Activated naive CD4-positive, alpha-beta T cell (primary cell): ENCODE results near the gene CSF2RB.
"Not testable (repeated sequence)": the region's sequence is repeated elsewhere in the genome, so short reads cannot be mapped to it uniquely, and the experiment has no call there.

Source experiments
- DNase-seq, 4 experiments: peaks; one replicate each; lab custom pipeline; 2025; lab: John Stamatoyannopoulos, UW

CSF2RB gene

DNA sequence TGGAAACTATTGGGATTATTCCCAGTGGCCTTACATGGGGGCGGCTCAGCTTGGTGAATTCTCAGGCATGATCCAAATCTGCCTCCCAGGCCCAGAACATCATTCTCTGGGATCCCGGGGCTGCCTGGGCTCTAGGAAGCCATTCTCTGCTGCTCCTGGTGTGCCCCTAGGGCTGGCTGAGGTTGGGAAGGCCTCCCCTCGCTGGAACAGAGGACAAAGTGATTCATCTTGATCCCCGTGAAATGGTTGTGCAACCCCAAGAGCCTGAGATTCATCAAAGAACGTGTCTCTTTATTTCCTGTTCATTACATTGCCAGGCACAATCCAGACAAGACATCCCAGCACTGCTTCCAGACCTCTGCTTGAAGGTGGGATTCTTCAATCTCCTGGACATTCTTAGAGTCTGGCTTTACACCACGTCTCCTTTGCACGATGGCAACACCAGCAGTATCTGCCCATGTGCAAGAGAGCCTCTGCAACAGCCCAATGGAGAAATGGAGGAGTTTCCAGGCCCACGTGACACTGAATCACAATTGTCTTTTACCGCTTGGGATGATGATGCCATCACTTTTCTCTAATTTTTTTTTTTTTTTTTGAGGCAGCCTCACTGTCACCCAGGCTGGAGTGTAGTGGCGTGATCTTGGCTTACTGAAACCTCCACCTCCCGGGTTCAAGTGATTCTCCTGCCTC lies 53.6 kb downstream of the CSF2RB start:
- no peak for DNase-seq

DNA sequence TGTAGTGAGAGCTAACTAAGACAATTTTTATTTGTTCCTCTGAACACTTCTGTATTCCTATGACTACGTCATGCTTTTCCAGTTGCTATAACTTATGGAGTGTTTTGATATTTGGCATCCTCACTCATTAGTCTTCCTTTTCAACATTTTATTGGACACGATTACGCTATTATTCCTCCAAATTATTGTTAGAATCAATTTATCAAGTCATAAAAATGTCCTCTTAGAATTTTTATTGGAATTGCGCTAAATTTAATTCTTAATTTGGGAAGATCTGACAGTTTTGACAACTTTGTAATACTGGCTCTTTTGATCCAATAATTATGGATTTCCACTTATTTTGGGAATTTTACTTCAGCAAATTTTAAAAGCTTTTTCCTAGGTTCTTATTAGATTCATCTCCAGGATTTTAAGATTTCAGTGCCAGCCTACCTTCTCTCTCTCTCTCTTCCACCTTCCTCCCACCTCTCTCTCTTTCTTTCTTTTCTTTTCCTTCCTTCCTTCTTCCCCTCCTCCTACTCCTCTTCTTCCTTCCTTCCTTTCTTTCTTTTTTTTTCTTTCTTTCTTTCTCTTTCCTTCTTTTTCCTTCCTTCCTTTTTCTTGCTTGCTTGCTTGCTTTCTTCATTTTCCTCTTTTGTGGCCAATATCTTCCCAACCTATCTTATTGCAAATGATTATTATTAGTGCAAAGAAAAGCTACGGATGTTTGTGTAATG lies 55.0 kb downstream of the CSF2RB start:
- no peak for DNase-seq

DNA sequence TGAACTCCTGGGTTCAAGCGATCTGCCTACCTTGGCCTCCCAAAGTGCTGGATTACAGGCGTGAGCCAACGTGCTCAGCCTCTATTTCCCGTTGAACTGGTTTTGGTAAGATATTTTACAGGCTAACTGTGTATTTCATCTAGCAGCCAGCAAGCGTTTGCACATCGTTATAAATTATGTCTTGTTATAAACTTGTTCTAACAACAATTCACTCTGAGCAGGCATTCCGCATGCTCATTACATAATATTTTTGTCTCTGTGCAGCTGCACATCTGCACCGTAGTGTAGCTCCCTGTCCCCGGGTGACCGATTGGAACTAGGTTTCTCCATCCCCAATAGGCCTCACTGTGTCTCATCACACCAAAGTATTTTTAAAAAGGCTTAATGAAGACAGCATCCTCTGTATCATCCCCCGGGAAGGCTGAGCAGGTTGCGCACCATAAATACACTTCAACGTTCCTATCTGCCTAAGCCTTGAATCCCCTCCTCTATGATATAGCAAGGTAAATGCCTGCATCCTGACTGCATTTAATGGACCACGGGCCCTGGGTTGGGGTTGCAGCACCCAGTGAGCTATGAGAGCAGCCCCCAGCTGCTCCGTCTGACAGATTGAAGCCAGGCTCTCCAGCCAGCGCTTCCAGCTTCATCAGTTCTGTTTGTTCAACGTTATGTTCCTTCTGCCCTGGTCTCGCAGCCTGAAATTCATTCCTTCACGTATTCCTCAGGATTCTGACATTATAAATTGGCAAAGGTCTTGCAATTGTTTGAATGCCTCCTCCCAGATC lies 58.1 kb downstream of the CSF2RB start:
- no peak for DNase-seq

DNA sequence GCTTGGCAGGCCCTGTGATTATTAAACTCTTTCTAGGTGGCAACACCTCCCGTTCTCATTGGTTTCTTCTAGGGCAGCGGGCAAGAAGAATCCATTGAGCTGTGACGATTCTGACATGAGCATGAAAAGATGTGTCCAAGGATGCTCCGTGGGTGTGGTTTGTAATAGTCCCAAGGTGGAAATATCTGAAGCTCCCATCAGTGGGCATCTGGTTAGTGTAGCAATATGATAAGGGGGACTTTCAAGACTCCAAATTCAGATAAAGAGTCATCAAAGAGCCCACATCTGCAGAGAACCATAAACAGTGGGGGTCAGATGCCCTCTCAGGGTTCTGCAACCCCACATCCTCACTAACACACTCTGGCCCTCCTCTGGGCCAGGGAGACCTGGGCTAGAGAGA lies 63.2 kb downstream of the CSF2RB start:
- no peak for DNase-seq

DNA sequence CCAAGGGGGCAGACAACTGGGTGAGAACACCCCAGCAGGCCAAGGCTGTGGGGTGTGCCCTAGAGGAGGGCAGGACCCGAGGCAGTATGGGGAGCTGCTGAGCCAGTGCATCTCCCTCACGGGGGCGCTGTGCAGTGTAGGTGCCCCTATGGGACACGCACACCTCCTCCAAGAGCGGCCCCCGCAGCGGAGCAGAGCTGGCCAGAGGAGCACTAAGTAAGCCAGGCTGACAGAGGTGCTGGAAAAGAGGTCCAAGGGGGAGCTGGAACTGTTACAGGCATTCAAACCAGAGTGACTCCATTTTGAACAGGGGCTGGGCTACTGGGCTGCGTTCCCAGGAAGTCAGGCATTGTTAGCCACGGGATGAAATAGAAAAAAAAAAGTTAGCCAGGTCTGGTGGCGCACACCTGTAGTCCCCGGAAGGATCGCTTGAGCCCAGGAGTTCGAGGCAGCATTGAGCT lies 64.0 kb downstream of the CSF2RB start:
- DNase-seq = peak; percentile 39 to 74 (median 60)

DNA sequence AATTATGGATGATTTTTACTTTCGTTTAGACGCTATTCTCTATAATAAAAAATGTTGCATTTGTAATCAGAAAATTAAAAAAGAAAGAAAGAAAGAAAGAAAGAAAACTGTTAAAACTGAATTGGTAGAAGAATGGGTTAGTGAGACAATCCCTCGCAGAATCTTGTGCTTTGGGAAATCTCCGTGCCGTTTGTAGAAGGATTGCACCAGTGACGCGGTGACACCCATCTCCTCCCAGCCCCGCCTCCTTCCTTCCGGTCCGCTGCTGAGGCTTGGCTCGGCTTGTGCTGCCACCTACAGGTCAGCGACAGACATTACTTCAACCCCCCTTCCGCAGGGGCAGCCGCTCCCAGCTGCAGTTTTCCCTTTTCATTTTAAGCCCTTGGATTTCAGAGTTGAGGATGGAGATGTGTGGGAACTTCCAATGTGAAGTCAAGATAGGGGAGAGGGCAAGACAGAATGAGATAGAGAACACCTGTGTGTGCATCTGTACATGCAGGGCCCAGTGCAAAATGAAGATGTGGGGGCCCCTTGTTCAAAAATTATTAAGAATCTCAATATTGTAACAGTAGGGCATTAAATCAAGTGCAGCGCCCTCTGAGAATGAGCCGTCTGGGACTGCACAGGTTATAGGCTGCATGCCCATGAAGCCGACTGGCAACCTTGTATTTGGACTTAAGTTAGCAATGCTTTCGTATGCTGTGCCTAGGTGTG lies 64.7 kb downstream of the CSF2RB start:
- peak; percentile 71 to 86 (median 74) for DNase-seq

DNA sequence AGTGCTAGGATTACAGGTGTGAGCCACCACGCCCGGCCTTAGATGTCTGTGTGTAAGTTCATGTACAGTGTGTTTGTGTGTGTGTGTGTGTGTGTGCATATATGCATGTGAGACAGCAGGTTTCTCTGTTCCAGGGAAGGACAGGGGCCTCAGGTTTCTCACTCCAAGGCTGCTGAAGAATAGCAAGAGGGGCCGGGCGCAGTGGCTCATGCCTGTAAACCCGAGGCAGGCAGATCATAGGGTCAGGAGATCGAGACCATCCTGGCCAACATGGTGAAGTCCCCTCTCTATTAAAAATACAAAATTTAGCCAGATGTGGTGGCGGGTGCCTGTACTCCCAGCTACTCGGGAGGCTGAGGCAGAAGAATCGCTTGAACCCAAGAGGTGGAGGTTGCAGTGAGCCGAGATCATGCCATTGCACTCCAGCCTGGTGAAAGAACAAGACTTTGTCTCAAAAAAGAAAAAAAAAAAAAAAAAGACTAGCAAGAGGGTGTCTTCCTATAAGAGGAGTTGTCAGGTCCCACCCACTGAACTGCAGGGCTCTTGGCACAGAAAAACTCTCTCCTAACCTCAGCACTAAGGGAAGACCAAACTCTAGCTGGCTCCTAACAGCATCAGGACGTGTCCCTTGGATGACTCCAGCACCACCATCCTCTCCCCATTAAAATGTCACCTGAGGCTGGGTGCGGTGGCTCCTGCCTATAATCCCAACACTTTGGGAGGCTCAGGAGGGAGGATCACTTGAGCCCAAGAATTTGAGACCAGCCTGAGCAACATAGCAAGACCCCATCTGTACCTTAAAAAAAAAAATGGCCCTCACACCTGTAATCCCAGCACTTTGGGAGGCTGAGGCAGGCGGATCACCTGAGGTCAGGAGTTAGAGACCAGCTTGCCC lies 65.8 kb downstream of the CSF2RB start:
- no peak for DNase-seq

DNA sequence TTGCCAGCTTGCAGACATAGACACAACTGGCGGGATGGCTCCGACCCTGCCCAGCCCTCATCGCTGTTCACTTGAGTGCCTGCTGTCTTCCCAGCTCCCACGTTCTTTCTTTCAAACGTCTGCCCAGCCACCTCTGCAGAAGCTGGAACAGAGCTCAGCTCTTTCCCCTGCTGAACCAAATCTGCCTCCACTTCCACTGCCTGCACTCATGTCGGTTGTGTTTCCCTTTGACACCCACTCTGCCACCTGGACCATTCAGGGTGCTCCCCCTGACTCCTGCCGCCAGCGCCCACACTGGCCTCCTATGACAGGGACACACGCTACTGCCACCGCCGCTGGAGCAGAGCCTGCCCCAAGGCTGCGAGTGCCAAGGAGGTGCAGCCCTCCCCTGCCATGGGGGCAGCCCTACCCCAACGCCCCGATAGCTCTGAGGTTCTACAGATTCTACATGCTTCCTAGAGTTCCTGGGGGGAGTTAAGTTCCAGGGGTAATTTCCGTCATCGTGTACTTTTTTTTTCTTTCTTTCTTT lies 67.9 kb downstream of the CSF2RB start:
- DNase-seq = no peak

DNA sequence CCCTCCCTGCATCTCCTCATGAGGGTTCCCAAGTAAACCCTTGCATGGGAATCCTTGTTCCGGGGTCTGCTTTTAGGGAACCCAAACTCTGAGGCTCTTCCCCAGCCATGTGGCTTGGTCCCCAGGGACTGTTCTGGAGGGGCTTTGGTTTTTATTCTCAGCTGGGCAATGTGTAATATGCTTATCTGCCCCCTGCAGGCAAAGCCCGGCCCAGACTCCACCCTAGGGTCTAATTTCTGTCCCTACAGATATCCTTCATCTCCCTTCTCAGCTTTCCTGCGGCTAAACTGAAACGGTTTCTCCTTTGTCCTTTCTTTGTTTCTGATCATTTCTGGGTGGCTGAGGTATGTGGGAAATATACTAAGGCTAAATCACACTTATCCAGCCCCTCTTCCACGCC lies 68.7 kb downstream of the CSF2RB start:
- no peak for DNase-seq

DNA sequence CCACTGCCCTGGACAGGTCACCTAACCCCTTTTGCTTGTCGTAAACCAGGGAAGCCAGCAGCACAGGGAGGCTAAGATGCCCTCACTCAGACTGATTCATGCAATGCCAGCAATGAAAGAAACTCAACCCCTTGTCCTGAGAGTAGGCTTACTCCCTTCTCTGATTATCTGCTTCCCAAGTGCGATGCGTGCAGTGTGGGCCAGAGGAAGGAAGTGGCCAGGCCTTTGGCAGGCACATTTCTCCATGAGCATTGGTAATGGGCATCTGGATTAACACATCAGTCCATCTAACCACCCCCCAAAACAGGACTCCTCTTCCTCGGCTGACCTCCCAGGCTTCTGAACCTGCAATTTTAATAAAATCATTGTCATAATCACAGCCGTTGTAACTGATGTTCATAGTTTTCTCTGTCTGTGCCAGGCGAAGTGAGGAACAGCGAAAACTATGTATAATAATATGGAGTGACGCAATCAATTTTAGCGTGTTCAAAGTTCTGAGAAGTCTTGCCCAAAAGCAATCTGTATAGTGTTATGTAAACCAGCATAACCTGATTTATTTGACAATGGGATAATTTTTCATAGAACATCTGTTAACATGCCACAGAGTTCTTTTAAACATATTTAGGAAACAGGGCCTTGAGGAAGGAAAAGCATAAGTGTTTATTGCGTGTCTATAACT lies 71.9 kb downstream of the CSF2RB start:
- DNase-seq = no peak

DNA sequence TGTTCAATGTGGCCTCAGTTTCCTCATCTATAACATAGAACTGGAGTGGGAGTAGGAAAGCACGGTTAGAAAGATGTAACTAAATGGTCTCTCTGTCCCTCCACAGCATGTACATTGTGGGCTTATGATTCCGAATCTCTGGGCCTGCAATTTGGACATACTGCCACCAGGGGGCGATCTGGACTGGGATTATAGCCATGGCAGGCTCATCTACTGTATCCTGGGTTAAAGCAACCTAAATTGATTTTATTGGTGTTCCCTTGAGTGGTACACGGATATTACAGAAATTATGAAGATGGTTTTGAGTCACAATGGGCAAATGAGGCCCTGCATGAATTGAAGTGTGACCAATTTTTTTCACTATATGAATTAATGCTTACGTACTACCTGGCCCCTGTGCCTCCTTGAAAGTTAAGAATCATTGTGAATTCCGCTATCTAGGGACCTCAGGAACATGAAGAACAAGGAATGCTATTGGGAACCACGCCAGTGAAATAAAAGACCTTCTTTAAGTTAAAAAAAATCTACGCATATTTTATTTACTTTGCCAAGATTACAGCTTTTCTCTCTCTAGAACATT lies 72.9 kb downstream of the CSF2RB start:
- DNase-seq = no peak

DNA sequence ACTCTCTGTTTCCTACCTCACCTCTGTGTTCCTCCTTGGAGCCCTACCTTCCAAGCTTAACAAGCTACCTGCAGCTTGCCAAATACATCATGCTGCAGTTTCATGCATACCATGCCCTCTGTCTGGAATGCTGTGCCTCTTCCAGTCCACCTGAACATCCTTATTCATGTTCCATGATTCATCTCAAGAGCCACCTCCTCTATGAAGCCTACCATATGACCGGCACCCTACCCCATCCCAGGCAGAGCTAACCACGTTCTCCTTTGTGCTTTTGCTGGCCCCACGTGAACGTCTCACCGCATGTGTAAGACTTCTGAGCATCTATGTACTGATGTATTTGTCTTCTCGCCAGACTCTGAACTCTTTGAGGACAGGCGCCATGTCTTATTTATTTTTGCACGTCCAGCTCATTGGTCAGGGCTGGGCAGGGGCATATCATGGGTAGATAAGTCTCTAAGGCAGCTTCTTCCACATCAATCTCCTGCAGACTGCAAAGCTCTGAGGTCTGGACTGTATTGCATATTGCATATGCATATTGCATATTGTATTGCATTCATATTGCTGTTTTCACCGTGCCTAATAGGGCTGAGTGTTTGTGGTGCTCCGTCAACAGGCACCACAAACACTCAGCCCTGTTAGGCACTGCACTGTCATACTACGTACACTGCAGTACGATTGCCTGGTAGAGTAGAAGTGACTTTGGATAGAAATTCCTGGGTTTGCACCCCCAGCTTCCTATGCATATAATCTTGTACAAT lies 74.8 kb downstream of the CSF2RB start:
- DNase-seq = no peak

DNA sequence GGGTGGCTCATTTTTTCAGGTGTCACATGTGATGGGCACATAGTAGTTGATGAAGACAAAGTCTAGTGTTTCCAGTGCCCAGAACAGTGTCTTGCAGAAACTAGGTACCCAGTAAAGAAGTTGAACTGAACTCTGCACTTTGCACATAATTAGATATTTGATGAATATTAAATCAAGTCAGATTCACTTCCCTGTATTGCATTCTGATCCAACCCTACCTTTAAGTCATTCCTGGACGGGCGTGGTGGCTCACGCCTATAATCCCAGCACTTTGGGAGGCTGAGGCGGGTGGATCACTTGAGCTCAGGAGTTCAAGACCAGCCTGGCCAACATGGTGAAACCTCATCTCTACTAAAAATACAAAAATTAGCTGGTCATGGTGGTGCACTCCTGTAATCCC lies 75.6 kb downstream of the CSF2RB start:
- DNase-seq = not testable (repeated sequence)
